HCT116 (cell line): ENCODE measurements around the gene NTSR2. TPM values are rescaled to one million over a fixed set of nuclear protein-coding genes. Genes with fewer than 3 reads are reported as not detected.

Source experiments
- ATAC-seq: fragments of 200-7000 bp; cut with Tn5 transposase; 2 replicates; pipeline ENCODE4 v1.9.1; 2020; ENCODE audit warnings: mild to moderate bottlenecking, moderate library complexity
- BruUV-seq: library from RNA; stranded (reverse); fragments of 400-500 nt; replicated peaks from 2 replicates; lab custom pipeline; 2021; lab: Mats Ljungman, UMichigan
- CTCF ChIA-PET: fragments of 300-600 bp; sonication (Branson Sonifier 250); formaldehyde crosslinking; loops from one replicate; lab custom pipeline; 2021; ENCODE audit warnings: antibody characterized with exemption; lab: Charles Lee
- POLR2A ChIA-PET: fragments of 300-600, 350-600 bp; sonication (Branson Sonifier 250); formaldehyde crosslinking; loops from one replicate; lab custom pipeline; 2021; ENCODE audit warnings: antibody characterized with exemption; lab: Charles Lee
- RAD21 ChIA-PET, 2 experiments: fragments of 300-600 bp; sonication (Branson Sonifier 250); formaldehyde crosslinking; loops; one replicate each; lab custom pipeline; 2023; ENCODE audit warnings: low total read pairs in 2 of 2; ENCODE audit not compliant: uncharacterized antibody in 2 of 2, unreplicated experiment in 2 of 2, low non-redundant PET in 1 of 2; lab: Charles Lee
- DNase-seq: peaks from one replicate; pipeline ENCODE4 v3.0.0-alpha.2; 2010; ENCODE audit warnings: low read depth, low spot score
- H2AFZ ChIP-seq: fragments of 200-600 bp; shearing (Covaris generic), sonication (generic); 2 replicates; pipeline ENCODE4 v1.6.1; 2017; ENCODE audit warnings: low read depth, mixed run types, mixed read lengths, antibody characterized with exemption, low read length; ENCODE audit not compliant: poor library complexity, severe bottlenecking
- H3K27ac ChIP-seq: 2 replicates; pipeline ENCODE4 v1.5.1; 2012; ENCODE audit warnings: low read depth, low read length
- H3K27me3 ChIP-seq: fragments of 200-600 bp; sonication (generic); 2 replicates; pipeline ENCODE4 v1.6.1; 2016; ENCODE audit warnings: mixed run types, low read length, mixed read lengths; ENCODE audit not compliant: insufficient read depth
- H3K36me3 ChIP-seq, 2 experiments: fragments of 200-500 bp in 1 of 2; fragments of 200-600 bp in 1 of 2; sonication (Bioruptor generic) in 1 of 2; sonication (generic) in 1 of 2; 2 replicates each; pipeline versions ENCODE4 v1.5.1 to v1.6.1; 2014 to 2016; ENCODE audit warnings: low read length in 2 of 2, inconsistent platforms in 1 of 2, mixed read lengths in 1 of 2, mixed run types in 1 of 2; ENCODE audit not compliant: insufficient read depth in 2 of 2, control insufficient read depth in 1 of 2
- H3K4me1 ChIP-seq, 2 experiments: fragments of 200-600 bp in 1 of 2; sonication (generic) in 1 of 2; 2 replicates each; pipeline versions ENCODE4 v1.5.1 to v1.6.1; 2012 to 2017; ENCODE audit warnings: low read length in 2 of 2, inconsistent platforms in 1 of 2, mild to moderate bottlenecking in 1 of 2, mixed read lengths in 1 of 2, mixed run types in 1 of 2, moderate library complexity in 1 of 2; ENCODE audit not compliant: insufficient read depth in 2 of 2, control insufficient read depth in 1 of 2
- H3K4me2 ChIP-seq: fragments of 200-600 bp; sonication (generic); 2 replicates; pipeline ENCODE4 v1.6.1; 2017; ENCODE audit warnings: mixed run types, low read length, mixed read lengths
- H3K4me3 ChIP-seq, 2 experiments: fragments of 200-600 bp in 1 of 2; sonication (generic) in 1 of 2; replicated peaks in 1 of 2; 2 replicates each; pipeline ENCODE4 v1.5.1; 2011 to 2016; ENCODE audit warnings: low read length in 2 of 2, control low read depth in 1 of 2, low read depth in 1 of 2, mild to moderate bottlenecking in 1 of 2, mixed read lengths in 1 of 2, mixed run types in 1 of 2
- H3K79me2 ChIP-seq: fragments of 200-600 bp; sonication (generic); 2 replicates; pipeline ENCODE4 v1.6.1; 2017; ENCODE audit warnings: mild to moderate bottlenecking, mixed run types, low read length, moderate library complexity, mixed read lengths; ENCODE audit not compliant: insufficient read depth
- H3K9ac ChIP-seq: fragments of 200-600 bp; sonication (generic); 2 replicates; pipeline ENCODE4 v1.6.1; 2016; ENCODE audit warnings: low read length, mixed read lengths
- H3K9me2 ChIP-seq: fragments of 200-600 bp; sonication (generic), shearing (Covaris generic); 2 replicates; pipeline ENCODE4 v1.6.1; 2017; ENCODE audit warnings: mixed run types, mild to moderate bottlenecking, moderate library complexity; ENCODE audit not compliant: insufficient read depth
- H3K9me3 ChIP-seq, 2 experiments: fragments of 200-500 bp in 1 of 2; fragments of 200-600 bp in 1 of 2; sonication (Bioruptor generic) in 1 of 2; sonication (generic) in 1 of 2; 2 replicates each; pipeline ENCODE4 v1.6.1; 2014 to 2017; ENCODE audit warnings: low read length in 2 of 2, mixed read lengths in 2 of 2, inconsistent platforms in 1 of 2, low read depth in 1 of 2, mild to moderate bottlenecking in 1 of 2, mixed run types in 1 of 2, moderate library complexity in 1 of 2; ENCODE audit not compliant: control insufficient read depth in 1 of 2, insufficient read depth in 1 of 2
- H4K20me1 ChIP-seq: fragments of 200-600 bp; sonication (generic), shearing (Covaris generic); 2 replicates; pipeline ENCODE4 v1.6.1; 2017; ENCODE audit warnings: mixed run types, mild to moderate bottlenecking, moderate library complexity; ENCODE audit not compliant: insufficient read depth
- ATF3 ChIP-seq: IDR thresholded peaks from 2 replicates; pipeline ENCODE4 v1.6.1; 2012
- CBX3 ChIP-seq: IDR thresholded peaks from 2 replicates; pipeline ENCODE4 v1.6.1; 2012; ENCODE audit warnings: low read depth
- CEBPB ChIP-seq: IDR thresholded peaks from 2 replicates; pipeline ENCODE4 v1.6.1; 2012; ENCODE audit warnings: low read depth
- CTCF ChIP-seq, 3 experiments: fragments of 200-600 bp in 1 of 3; sonication (generic) in 1 of 3; IDR thresholded peaks in 2 of 3; conservative IDR thresholded peaks in 1 of 3; 2 replicates each; pipeline ENCODE4 v1.5.1; 2012 to 2017; ENCODE audit warnings: low read depth in 2 of 3, low read length in 2 of 3, antibody characterized with exemption in 1 of 3, borderline replicate concordance in 1 of 3, control low read depth in 1 of 3, mild to moderate bottlenecking in 1 of 3, mixed read lengths in 1 of 3, mixed run types in 1 of 3, moderate library complexity in 1 of 3; ENCODE audit not compliant: insufficient read depth in 1 of 3
- EGR1 ChIP-seq: IDR thresholded peaks from 2 replicates; pipeline ENCODE4 v1.6.1; 2012; ENCODE audit warnings: low read depth
- ELF1 ChIP-seq: IDR thresholded peaks from 2 replicates; pipeline ENCODE4 v1.6.1; 2012; ENCODE audit warnings: low read depth, borderline replicate concordance
- EZH2 ChIP-seq: fragments of 200-600 bp; sonication (generic); IDR thresholded peaks from 2 replicates; pipeline ENCODE4 v1.6.1; 2017; ENCODE audit warnings: antibody characterized with exemption, mixed run types
- EZH2phosphoT487 ChIP-seq: fragments of 200-600 bp; IDR thresholded peaks from 2 replicates; pipeline ENCODE4 v1.6.1; 2018; ENCODE audit warnings: antibody characterized with exemption, borderline replicate concordance
- FOSL1 ChIP-seq: IDR thresholded peaks from 2 replicates; pipeline ENCODE4 v1.6.1; 2012; ENCODE audit warnings: low read depth
- JUND ChIP-seq: IDR thresholded peaks from 2 replicates; pipeline ENCODE4 v1.6.1; 2012
- MAX ChIP-seq: IDR thresholded peaks from 2 replicates; pipeline ENCODE4 v1.6.1; 2012
- POLR2A ChIP-seq: IDR thresholded peaks from 2 replicates; pipeline ENCODE4 v1.7.0; 2011; ENCODE audit warnings: borderline replicate concordance; ENCODE audit not compliant: insufficient read depth, insufficient read length; ENCODE audit errors: extremely low read depth
- POLR2AphosphoS5 ChIP-seq: IDR thresholded peaks from 2 replicates; pipeline ENCODE4 v1.6.1; 2011; ENCODE audit warnings: mild to moderate bottlenecking, low read depth, low read length, moderate library complexity
- RAD21 ChIP-seq: IDR thresholded peaks from 2 replicates; pipeline ENCODE4 v1.6.1; 2012; ENCODE audit warnings: low read depth, mild to moderate bottlenecking
- SIN3A ChIP-seq: IDR thresholded peaks from 2 replicates; pipeline ENCODE4 v1.6.1; 2012; ENCODE audit warnings: low read depth
- YY1 ChIP-seq: IDR thresholded peaks from 2 replicates; pipeline ENCODE4 v1.6.1; 2011; ENCODE audit warnings: low read length, low read depth, moderate library complexity, mild to moderate bottlenecking; ENCODE audit not compliant: insufficient replicate concordance; ENCODE audit errors: extremely low read depth
- ZFX ChIP-seq: fragments of 450-650 bp; IDR thresholded peaks from 2 replicates; pipeline ENCODE4 v1.6.1; 2017
- intact Hi-C: fragments of 100-400 bp; cut with micrococcal nuclease; formaldehyde crosslinking; loops from 2 replicates; pipeline ENCODE4 v1.10.0; 2022
- total RNA-seq: library from RNA; stranded (reverse); gene quantifications from one replicate; pipeline ENCODE4 v1.2.1, GENCODE V29; 2021; ENCODE audit not compliant: unreplicated experiment

NTSR2 gene
- total RNA-seq, 1 experiment from 2014 or later: not detected

GRCh38 chr2:11697103-11697871 is 27.3 kb upstream of the NTSR2 start:
- ChIA-PET RAD21 (no interaction called here), CTCF (interaction anchor here (1.1 kb wide), 1 partner anchor 9 kb away, joined by 4 read pairs; no protein-coding TSS in a partner anchor), POLR2A (no interaction called here)
- TF ChIP-seq POLR2AphosphoS5 (no peak), EZH2 (no peak), EZH2phosphoT487 (no peak), JUND (no peak), SIN3A (no peak), FOSL1 (no peak; the same call in 1 of the 2 replicates), ATF3 (no peak), MAX (no peak), POLR2A (no peak), ZFX (no peak), EGR1 (no peak)
- Histone ChIP-seq H3K4me3 (no peak overlapping the region), H3K79me2 (no peaks in the 10 kb centered on the region), H3K9ac (no peak overlapping the region), H3K4me2 (peak overlapping the region; percentile 39), H3K27me3 (no peaks in the 10 kb centered on the region), H4K20me1 (no peaks in the 10 kb centered on the region), H2AFZ (no peak overlapping the region), H3K36me3 (no peaks in the 10 kb centered on the region), H3K9me2 (no peaks in the 10 kb centered on the region), H3K9me3 (no peaks in the 10 kb centered on the region), H3K27ac (no peak overlapping the region), H3K4me1 (peaks cover 4 to 20% of the 10 kb centered on the region in 2 experiments; a peak in 3 of 4 replicates)
- BruUV-seq: no TSS peak
- ATAC-seq (peak; percentile 23), DNase-seq (no peak)
- intact Hi-C loops: no loop called here

- ATAC-seq (no peak), DNase-seq (no peak)
- H3K4me3 ChIP-seq: no peak overlapping the region
- BruUV-seq: no TSS peak
- H3K36me3 ChIP-seq: no peaks in the 10 kb centered on the region
- ChIA-PET POLR2A (no interaction called here), CTCF (no interaction called here), RAD21 (no interaction called here)
- no peak overlapping the region for H3K27ac ChIP-seq
- H3K4me1 ChIP-seq: peaks cover 4 to 20% of the 10 kb centered on the region in 2 experiments; a peak in 3 of 4 replicates
- H3K4me2 ChIP-seq: peak overlapping the region; percentile 39; the same call in 1 of the 2 replicates
- intact Hi-C loops: no loop called here
- no peaks in the 10 kb centered on the region for H3K79me2 ChIP-seq
- no peaks in the 10 kb centered on the region for H3K9me3 ChIP-seq
- H3K27me3 ChIP-seq: no peaks in the 10 kb centered on the region
- no peak overlapping the region for H3K9ac ChIP-seq
- no peak overlapping the region for H2AFZ ChIP-seq
- no peaks in the 10 kb centered on the region for H4K20me1 ChIP-seq
- no peaks in the 10 kb centered on the region for H3K9me2 ChIP-seq
- TF ChIP-seq ELF1 (no peak), YY1 (no peak), SIN3A (no peak), ATF3 (no peak), RAD21 (no peak), CTCF (IDR thresholded peaks at IDR 0.05 in 2 of 3, conservative IDR thresholded peaks at IDR 0.05 in 1 of 3; ENCODE audit: borderline replicate concordance in 1 of 3, insufficient read depth in 1 of 3, low read depth in 2 of 3, low read length in 2 of 3) (no peak), MAX (no peak), ZFX (no peak), POLR2A (no peak), POLR2AphosphoS5 (no peak), CBX3 (no peak), EGR1 (no peak), CEBPB (no peak), FOSL1 (no peak)
These were observed 26.7 kb upstream of the NTSR2 start for GRCh38 chr2:11696736-11697102.
